GM19035 (cell line): Measurements from ENCODE around the gene ATN1.

ENCODE experiments used
- ATAC-seq: cut with Tn5 transposase; IDR thresholded peaks from one replicate; pipeline ENCODE4 v1.9.1; 2021; ENCODE audit not compliant: unreplicated experiment

ATN1 gene

DNA sequence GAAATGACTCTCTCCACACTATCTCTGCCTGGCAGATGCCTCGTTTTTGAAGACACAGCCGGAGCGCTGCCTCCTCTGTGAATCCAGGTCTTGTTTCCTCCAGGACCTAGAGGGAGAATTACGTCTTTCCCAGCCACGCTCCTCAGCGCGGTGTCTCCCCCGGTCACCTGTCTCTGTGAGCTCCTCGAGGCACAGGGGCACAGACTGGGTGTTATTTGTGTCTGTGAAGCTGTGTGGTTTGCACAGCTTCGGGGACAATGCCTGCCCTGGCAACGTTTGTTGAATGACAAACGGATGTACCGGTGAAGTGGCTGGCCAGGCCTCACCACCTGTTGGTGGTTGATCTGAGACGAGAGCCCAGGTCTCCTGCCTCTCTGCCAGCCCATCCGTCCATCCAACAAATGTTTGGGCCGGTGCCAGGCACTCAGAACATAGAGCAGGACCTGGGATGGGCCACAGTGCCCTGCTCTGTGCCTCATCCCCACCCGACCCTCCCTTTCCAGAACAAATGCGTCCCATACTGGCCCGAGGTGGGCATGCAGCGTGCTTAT, 29.5 kb downstream of the ATN1 start:
- ATAC-seq, result no peak

- ATAC-seq, result no peak
Observed at GRCh38 chr12:6957741-6958608, 30.2 kb downstream of the ATN1 start.

GRCh38 chr12:6958609-6959057, 30.9 kb downstream of the ATN1 start:
- no peak for ATAC-seq

DNA sequence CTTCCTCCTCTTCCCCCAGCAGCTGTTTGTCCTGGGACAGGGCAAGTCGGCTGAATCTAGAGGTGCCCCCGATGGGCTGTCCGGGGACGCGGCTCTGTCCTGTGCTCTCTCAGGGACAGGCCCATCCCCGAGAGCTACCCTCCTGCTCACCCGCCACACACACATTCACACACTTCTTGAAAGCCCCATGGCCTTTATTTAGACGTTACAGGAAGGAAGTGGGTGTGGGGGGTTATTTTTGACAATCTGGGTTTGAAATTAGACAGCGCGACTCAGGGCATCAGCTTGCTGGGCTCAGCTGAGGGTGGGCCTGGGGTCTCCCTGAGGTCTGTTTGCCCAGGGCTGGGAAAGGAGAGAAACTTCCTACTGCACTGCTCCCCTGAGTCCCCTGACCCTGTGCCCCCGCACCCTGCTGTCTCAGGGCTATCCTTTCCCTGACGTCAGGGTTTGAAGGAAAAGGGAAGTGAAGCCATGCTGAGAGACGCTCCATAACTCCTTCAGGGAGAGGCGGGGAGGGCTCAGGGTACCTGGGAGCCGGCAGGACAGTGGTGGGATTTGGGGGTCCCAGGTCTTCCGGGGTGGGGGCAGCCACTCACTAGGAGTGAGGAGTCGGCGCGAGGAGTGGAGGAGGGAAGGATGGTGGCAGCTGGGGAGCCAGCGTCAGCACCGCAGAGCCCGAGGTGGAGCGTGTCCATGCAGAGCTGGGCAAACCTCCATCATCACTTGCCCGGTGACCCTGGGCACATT, 31.5 kb downstream of the ATN1 start:
- ATAC-seq, result peak; percentile 52

- ATAC-seq, result no peak
Observed at GRCh38 chr12:6959805-6960592, 32.2 kb downstream of the ATN1 start.

DNA sequence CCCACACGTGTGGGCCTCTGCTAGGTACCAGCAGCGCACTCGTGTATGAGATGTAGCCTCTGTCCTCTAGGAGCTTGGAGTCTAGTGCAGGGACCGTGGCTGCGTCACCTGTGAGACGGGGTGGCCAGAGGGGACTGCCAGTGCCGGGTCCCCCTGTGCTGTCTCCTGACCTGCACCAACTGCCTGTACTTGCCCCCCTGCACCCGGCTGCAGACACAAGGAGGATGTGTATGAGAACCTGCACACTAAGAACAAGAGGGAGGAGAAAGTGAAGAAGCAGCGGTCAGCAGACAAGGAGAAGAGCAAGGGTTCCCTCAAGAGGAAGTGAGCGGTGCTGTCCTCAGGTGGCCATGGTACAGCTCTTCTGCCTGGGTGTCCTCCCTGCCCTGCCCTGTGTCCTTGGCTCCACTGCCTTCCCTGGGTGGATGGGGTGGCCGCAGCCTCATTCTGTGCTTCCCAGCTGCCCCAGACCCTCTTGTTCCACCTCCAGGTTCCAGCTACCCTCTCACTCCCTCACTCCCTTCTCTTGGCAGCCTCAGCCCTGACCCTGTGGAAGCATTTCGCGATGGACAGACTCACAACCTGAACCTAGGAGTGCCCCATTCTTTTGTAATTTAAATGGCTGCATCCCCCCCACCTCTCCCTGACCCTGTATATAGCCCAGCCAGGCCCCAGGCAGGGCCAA, 33.0 kb downstream of the ATN1 start:
- no peak for ATAC-seq

GRCh38 chr12:6961278-6961694, 33.5 kb downstream of the ATN1 start:
- no peak for ATAC-seq

- ATAC-seq, result no peak
Observed at GRCh38 chr12:6961695-6962284, 34.0 kb downstream of the ATN1 start.

- ATAC-seq, result no peak
Observed at GRCh38 chr12:6962285-6963015, 34.7 kb downstream of the ATN1 start.

DNA sequence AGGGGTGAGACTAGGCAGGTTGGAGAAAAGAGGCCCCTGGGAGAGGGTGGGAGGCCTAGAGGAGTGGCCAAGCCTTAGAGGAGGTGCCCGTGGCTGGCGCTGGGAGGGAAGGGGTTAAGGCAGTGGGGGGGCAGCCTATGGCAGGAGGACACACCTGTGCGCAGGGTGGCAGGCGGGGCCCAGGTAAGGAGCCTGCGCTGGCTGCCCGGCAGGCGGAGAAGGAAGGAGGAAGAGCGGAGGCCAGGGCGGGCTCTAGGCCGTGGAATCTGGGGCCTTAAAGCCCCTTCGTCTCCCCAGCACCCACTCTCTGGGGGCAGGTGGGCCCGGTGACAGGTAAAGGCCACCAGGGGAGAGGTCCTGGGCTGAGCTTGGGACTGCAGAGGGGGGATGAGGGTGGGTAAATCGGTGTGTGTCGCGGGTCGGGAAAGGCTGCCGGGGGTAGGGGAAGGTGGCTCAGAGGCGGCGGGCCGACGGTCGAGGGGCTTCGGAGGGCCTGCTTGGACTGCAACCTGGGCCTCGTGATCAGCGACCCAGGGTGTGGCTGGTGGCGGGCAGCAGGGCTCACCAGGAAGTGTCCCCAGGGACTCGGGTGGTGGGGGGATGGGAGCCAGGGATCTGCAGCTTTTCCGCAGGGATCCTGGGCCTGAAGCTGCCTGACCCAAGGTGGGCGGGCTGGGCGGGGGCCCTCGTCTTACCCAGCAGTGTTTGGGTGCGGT, 35.4 kb downstream of the ATN1 start:
- no peak for ATAC-seq

DNA sequence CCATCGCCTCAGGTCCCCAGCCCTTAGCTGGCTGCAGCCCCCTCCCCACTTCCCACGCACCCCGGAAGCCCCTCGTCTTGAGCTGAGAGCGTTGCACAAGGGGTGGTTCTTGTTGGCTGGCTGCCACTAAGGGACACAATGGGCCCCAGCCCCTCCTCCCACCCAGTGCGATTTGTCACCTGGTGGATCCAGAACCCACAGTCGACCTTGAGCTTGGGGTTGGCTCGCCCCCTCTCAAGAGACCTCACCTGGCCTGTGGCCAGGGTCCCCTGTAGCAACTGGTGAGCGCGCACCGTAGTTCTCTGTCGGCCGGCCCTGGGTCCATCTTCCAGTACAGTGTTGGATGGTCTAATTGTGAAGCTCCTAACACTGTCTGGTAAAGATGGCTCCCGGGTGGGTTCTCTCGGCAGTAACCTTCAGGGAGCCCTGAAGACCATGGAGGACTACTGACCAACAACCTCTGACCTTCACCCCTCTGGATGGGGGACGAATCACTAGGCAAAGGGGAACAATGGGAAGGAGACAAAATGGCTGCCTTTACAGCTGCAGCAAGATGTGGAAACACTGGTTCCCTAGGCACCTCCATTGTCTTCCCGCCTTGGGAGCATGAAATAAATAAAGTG, 36.1 kb downstream of the ATN1 start:
- no peak for ATAC-seq

GRCh38 chr12:6964605-6965025, 36.9 kb downstream of the ATN1 start:
- no peak for ATAC-seq

GRCh38 chr12:6965026-6965661, 37.4 kb downstream of the ATN1 start:
- no peak for ATAC-seq

GRCh38 chr12:6965714-6966113, 38.0 kb downstream of the ATN1 start:
- ATAC-seq, result no peak

- ATAC-seq, result no peak
Observed at GRCh38 chr12:6966351-6966750, 38.6 kb downstream of the ATN1 start.

DNA sequence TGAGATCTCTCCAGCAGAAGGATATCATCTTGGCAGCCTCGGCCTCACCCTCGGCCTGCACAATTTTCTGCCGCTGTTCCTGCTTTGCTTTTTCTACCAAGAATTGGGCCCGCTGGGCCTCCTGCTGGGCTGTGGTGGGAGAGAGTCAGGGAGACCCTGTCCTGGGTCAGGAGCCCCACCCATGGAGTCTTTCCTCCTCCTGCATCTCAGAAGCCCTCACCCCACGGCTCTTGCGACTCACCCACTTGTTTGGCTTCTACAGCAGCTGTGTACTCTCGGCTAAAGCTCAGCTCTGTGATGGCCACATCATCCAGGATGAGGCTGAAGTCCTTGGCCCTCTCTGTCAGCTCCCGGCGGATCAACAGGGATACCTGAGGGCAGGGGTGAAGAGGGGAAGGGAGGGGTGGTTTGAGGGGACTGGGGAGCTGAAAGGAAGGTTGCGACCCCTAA, 39.9 kb downstream of the ATN1 start:
- ATAC-seq, result no peak

DNA sequence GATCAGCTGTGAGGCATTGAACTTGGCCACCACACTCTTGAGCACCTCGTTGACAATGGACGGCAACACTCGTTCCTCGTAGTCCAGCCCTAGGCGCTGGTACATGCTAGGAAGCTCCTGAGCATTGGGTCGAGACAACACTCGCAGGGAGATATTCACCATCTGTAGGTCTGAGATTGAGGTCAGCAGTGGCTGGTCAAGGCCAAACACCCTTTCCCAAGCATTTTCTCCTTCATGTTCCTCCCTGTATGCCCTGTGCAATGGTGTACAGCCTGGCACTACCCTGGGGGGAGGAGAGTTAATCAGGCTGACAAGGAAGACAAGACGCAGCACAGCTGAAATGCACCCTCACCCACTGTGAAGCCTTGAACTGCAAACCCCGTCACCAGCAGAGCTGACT, 40.7 kb downstream of the ATN1 start:
- no peak for ATAC-seq

DNA sequence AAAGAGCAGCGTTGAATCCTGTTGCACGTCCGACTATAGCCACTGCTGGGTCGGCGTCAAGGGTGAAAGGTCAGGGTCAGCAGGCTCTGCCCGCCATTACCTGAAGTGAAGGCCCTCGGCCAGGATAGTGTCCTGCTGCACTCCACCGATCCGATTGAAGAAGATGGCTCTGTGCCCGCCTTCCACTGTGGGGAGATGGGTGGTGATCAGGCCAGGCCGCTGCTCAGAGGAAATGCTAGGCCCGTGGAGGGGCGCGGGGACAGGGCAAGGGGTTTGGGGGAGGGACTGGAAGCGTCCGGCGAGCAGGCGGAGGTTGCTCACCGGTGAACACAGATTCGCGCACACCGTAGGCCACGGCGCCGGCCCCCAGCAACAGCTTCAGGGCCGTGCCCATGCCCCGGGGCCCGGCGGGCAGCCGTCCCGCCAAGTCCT, 42.4 kb downstream of the ATN1 start:
- no peak for ATAC-seq
